ENCODE results near the gene ANKRD55.
A peak's percentile ranks its signal among the peaks of the same experiment; 100 is the strongest.

ANKRD55 gene

DNA sequence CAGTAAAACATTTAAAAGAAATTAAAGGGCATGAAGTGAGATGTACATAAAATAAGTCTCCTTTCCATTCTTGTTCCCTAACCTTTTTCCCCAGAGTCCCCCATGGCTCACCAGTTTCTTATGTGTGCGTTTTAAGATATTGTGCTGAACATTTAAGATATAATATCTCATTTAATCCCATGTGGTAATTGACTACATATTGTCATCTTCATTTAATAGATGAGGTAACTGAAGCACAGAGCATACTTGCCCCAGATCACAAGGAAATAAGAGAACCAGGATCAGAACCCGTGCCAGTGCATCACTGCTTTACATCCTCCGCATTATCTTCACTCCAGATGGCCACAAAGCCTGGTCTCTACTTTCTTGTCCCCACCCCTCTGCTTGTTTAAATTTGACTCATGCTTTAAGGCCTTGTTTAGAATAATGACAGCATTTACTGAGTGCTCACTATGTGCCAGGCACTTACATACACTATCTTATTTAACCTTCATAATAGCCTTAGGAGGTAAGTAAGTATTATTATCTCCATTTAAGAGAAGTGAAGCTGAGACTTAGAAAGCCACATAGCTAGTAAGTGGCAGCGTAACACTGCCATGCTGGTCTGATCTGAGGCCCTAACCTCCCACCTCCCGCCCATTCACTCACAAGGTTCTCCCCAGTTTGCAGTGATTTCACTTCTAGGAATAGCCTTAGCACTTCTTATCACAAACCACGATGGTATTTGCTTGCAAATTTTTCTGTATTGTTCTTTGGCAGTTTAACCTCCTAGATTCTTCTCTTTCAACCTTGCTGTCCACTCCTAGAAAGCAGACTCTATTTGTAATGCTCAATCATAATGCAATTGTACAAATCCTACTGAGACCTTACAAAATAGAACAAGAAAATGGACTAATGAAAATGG lies 160.0 kb downstream of the ANKRD55 start:
- DNase-seq, result no peak

DNA sequence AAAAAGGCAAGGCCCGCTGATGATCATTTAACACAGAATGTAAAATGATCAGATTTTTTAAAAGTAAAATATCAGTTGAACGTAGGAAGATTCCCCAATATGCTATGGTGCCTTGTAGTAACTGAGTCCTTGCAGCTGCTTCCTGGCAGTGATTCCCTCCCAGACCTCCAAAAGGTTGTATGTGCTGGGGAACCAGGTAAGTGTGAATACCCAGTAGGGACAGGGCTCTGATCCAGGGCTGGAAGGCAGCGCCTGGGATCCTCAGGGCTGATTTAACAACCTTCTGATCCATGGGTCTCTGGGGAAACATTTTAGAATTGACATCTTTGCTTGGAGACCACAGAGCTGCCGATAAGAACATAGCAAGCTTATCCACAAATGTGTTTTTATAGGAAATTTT lies 161.7 kb downstream of the ANKRD55 start:
- no peak for DNase-seq

DNA sequence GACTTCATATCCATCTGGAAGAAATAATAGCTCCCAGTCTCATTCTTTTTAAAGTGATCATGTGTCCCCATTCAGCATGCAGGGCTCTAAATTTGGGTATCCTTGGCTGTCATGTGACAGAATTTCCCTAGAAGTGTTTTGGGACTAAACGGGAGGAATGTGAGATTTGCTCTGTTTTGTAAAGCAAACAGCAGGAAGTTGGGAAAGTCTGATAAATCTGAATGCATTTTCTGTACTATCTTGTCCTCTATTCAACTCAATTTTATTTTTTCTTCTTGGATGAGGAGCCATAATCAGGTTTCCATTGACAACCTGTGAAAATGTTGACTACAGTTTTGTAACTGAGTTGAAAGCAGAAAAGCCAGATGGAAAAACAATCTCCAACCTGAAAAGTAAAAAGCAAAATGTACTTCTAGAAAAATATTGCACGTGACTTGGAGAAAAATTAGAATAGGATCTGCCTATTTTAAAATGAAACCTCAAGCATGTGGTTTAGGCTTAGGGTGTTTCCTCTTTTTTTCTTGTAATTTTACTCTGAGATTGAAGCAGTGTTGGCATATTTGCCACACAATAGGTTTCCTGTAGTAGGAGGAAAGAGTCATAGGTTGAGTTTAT lies 162.2 kb downstream of the ANKRD55 start:
- DNase-seq, result no peak

DNA sequence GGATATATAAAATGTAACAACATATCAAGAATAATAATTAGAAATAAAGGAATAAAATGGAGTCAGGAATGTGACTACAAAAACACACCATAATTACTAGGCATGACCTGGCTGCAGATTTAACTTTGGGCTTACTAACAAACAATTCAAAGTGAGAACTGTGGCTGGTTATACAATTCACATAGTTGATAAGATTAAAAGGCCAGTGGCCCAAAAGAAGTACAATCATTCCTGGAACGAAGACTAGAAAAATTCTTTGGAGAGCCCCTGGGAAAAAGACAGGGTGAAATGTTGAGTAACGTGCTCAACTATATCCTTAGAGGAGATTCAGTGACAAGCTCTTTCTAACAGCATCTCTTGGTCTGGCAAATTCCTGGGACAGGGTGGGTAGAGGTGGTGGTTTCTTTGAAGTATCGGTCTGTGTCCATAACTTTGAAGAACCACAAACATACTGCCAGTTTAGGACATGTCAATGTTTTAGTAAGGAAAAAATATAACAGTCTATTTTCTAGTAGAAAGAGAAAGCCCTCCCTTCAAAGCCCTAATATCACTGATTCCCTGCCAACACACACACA lies 163.4 kb downstream of the ANKRD55 start:
- DNase-seq, result no peak

- DNase-seq, result no peak
These were observed 166.1 kb downstream of the ANKRD55 start for GRCh38 chr5:56066931-56067450.

- no peak for DNase-seq
These were observed 168.1 kb downstream of the ANKRD55 start for GRCh38 chr5:56064984-56065383.

DNA sequence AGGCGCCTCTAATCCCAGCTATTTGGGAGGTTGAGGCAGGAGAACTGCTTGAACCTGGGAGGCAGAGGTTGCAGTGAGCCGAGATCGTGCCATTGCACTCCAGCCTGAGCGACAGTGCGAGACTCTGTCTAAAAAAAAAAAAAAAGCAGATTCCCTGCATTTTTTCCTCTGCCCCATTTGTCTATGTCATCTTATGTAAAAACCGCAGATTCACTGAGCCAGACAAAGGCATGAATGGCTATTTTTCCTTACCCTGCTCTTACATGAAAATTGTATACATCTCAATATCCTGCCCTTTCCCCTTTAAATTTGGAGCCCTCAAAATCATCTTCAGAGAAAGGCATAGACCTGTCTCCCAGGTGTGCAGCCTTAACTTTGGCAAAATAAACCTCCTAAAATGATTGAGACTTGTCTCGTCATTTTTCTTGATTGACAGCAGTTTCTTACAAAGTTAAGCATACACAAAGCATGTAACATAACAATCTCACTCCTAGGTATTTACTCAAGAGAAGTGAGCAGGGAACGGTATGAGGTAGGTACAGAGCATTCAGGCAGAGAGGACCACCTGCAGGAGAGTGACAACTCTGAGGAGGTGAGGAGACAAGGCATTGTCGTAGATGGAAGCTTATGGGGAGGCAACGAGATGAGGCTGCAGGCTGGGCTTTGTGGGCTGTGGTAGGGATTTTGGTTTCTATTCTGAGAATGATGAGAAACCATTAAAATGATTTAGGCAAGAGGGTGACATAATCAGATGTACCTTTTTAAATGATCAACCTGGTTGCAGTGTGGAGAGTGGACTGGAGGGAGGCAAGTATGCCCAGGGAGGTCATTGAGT lies 172.6 kb downstream of the ANKRD55 start:
- peak; percentile 38 for DNase-seq

DNA sequence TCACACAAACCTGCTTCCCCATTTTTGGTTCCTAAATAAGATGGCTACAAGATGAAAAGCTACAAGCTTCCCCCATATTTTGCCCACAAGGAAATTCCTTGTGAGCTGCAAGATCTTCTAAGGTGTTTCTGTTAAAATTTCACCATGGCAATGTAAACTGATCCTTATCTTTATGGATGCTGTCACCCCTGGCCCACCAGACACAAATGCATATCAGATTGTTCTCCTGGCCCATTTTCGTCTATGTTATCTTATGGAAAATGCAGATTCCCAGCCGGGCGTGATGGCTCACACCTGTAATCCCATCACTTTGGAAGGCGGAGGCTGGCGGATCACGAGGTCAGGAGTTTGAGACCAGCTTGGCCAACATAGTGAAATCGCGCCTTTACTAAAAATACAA lies 173.3 kb downstream of the ANKRD55 start:
- DNase-seq, result no peak

DNA sequence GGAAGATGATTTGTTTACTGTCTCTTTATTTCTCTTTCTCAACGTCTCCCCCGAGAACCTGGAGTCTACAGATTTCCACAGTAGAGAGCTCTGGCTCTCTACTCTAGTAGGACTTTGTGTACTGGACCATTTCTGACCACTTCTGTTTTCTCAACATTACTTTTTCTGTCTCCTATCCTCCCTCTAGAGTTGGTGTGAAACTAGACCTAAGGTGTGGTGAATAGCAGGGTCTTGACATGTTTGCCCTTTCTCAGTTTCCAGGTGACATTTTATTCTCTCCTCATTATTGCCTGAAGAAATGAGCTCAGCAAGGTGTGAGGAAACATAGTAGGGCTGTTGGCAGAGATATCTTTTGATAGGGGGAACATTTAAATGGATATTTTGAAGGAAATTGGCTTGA lies 176.3 kb downstream of the ANKRD55 start:
- DNase-seq, result no peak

GRCh38 chr5:56055859-56056258 lies 177.3 kb downstream of the ANKRD55 start:
- no peak for DNase-seq

DNA sequence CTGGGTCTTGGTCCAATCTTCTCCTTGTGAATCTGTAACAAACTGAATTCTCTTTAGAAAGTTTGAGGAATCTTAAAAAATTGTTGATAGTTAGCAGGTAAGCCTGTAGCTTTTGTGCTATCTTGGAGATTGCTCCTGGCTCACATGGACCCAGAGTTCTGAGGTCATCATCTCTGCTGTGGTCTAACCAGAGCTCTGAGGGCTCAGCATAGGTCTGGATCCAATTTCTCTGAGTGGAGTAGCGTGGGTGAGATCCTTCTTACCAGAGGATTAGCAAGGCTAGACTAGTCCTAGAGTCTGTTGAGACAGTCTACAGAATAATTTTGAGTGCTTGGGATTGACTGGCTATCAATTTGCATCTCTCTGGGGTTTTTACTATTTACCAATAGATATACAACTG lies 177.8 kb downstream of the ANKRD55 start:
- no peak for DNase-seq

GRCh38 chr5:56054666-56055065 lies 178.5 kb downstream of the ANKRD55 start:
- DNase-seq, result no peak

DNA sequence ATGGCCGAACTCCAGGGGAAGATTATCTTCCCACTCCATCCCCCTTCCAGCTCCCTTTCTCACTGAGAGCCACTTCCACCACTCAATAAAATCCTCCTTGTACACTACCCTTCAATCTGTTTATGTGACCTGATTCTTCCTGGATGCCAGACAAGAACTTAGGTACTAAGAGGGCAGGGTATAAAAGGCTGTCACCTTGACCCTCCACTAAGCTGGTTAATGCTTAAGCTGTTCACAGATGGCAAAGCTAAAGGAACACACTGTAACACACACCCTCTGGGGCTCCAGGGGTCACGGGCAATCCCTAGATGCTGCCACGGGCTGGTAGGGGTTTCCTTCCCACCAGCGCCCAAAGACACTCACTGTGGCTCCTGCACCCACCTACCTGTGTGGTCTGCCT lies 179.8 kb downstream of the ANKRD55 start:
- no peak for DNase-seq

DNA sequence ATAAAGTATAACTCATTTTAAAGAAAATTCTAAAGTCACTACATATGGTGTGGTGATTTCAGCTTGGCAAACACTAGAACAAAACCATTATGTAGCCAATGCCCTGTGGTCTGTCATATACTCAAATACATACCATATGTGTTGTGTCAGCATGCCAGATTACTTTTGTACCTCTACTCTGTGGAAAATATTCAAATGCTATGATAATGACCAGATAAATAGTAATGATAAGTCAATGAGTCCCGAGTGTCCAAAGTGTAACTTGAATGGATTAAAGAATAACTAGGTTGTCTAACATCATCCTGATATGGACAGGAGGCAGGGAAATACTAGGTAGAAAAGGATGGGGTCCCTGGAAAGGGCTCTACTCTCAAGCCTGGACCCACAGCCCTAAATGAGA lies 180.4 kb downstream of the ANKRD55 start:
- no peak for DNase-seq

DNA sequence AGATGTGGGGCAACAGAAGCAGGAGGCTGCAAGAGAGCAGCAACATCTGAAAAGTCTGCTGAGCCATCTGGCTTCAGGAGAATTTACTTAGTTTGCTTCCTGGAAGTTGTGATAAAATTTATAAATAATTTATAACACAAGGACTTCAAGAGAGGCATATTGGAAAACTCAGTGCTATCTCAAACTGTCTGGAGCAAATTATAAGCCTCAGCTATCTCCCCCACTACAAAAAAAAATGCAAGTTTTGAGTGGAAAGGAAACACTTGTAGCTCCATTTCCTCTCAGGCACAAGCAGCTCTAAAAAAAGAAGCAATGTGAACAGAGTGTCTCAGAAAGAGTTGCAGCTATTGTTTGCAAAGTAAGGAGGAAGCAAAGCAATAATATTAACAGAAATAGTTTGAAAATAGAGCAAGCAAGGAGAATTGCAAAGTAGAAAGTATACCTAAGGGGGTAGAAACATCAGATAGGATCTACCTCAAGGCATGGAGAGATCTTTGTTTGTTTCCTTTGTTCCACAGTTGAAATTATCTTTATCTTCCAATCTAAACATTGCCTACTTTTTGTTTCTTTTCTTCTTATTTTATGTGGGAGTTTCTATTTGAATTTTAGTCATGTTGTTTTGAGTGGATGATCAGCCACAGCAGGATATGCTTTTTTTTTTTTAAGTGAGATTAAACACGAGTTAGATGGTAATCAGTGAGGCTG lies 182.4 kb downstream of the ANKRD55 start:
- no peak for DNase-seq
